Activated CD4-positive, alpha-beta T cell treated with anti-CD3 and anti-CD28 coated beads, Interleukin-2, amount 50 U/mL, for 4 hours (primary cell): Measurements from ENCODE around the gene NSG2.
"Not testable (repeated sequence)": the region's sequence is repeated elsewhere in the genome, so short reads cannot be mapped to it uniquely, and the experiment has no call there.

Experiments
- DNase-seq, 2 experiments: peaks; one replicate each; pipeline ENCODE4 v3.0.0-alpha.2; 2020

The NSG2 gene

GRCh38 chr5:174045470-174046025 is at the start of gene NSG2:
Gene NSG2, plus strand, starts transcription at chr5:174045706. Its CDS starts 1,050 bp downstream, at chr5:174046756.
- DNase-seq = no peak

DNA sequence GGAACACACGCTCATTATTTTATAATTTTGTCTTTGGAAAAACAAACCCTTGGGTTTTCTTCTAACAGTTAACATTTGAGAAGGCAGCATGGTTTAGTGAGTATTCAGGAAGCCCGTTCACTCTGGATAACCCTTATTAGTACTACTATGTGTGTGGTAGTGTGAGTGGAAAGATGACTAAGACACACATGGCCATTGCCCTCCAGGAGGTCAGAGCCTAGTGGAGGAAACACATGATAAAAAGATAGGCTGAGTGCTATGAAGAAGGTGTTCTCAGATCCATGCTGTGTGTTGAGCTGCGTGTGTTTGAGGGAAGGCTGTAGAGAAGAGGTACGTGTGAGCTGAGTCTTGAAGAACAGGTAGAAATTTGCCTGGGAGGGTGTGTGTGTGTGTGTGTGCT is 48.2 kb upstream of the NSG2 start:
- DNase-seq = no peak

DNA sequence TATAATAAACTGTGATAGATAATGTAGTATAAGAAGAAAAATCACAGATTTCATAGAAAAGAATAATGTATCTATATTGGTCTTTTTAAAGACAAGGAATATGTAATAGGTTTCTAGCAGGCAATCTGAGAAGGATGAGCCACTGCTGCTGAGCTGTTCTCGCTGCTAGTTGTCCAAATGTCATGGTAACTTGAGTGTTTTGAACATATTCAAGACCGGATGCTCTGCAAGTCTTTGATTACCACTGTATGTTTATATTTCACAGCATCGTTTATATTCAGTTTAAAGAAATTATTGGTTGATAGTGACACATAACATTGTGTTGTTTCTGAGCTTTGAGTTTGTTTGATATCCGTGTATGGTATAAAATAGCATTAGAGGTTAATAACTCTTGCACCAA is 47.0 kb upstream of the NSG2 start:
- no peak for DNase-seq

DNA sequence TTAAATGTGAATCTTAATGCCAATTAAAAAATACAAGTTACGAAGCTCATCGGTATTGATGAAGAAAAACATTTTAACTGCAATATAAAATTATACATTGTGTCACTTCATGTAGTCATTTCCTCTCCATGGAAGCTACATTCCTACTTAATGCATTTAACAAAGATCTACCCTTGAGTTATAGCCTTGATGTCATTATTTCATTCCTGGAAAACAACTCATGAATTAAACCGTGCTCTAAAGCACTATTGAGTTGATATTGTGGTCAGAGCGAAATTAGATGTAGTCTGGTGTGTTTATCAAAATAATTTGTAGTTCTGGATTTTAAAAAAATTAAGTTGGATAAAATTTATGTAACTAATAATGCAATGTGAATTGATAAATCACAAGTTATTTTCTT is 45.4 kb upstream of the NSG2 start:
- DNase-seq = no peak

DNA sequence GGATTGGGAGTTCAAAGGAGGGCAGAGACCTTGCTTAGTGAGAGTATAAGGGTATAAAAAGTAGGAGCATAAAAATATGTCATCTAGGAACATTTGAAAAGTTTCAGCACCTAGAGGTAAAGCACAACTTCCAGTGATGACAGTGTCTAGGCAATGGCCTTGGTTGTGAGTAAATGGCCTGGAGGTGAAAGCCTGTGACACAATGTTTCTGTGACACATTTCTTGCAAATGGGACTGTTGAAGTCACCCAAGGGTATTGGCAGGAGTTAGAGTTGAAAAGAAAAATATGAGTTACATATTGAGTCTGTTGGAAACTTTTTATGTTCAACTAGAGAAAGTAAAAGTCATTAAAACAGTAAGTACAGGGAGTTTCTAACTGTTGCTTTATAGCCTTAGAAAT is 41.7 kb upstream of the NSG2 start:
- no peak for DNase-seq

DNA sequence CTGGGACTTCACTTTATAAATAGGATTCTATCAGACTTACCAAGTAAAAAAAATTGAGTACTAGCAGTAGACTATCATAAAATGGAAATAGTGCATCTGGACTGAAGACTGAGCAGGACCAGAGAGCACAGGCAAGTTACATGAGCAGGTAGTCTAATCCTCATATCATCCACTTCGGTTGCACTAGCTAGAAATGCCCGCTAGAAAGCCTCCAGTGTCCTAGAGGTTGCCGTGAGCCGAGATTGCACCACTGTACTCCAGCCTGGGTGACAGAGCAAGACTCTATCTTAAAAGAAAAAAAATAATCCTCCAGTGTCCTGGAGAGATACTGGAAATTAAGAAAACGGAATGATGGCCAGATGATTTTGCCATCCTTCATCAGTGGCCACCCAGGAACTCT is 36.6 kb upstream of the NSG2 start:
- DNase-seq = no peak

DNA sequence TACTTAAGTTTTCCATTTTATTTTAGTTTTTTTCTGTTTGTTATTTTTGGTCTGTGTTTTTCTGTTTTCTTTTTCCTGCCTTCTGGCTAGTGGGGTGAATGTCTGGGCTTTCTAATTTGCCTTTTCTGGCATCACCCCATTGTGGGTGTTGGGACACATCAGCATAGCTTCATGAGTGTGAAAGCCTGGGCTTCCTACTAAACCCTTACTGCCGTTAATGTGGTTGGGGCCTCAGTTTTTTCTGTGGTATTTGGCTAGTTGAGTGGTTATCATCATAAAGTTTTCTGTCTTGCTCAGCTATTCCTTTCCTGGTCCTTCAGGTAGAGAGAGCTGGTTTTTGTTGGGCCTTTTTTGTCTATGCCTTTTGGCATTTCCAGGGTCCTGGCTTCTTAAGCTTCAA is 35.1 kb upstream of the NSG2 start:
- DNase-seq = no peak

- DNase-seq = no peak
Measured at GRCh38 chr5:174011441-174011840, 34.1 kb upstream of the NSG2 start.

DNA sequence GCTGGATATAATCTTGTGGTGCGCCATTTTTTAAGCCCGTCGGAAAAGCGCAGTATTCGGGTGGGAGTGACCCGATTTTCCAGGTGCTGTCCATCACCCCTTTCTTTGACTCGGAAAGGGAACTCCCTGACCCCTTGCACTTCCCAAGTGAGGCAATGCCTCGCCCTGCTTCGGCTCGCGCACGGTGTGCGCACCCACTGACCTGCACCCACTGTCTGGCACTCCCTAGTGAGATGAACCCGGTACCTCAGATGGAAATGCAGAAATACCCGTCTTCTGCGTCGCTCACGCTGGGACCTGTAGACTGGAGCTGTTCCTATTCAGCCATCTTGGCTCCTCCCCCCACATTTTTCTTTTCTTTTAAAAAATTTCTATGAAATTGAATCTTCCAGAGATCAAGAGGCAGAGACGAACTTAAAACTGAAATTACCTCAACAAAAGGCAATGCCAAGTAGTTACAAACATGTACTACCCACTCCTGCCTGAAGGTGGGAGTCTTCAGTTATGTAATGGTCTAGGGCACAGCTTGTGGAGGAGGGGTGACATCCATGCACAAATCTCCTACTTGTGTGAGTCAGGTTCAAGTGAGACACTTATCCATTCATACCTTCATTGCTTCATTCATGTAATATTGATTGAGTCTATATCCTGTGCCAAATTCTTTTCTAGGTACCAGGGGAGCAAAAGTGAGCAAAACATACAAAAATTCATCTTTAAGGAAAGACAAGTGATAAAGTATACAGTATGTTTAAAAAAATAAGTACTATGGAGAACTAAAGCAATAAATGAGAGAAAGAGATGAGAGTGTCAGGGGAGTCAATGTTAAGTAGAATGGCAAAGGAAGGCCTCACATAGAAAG is 25.2 kb upstream of the NSG2 start:
- DNase-seq = not testable (repeated sequence)

DNA sequence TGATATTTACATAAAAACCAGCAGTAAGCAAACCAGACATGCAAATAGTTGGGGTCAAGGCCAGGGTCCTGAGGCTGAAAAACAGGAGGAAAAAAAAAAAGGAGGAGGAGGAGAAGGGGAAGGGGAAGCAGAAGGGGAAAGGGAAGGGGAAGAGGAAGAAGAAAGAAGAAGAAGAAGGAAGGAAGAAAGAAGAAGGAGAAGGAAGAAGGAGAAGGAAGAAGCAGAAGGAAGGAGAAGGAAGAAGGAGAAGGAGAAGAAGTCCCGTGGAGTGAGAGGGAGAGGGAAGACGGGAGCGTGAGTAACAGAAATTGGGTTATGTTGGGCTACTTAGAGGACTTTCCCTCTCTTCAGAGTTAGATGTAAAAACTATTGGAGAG is 24.6 kb upstream of the NSG2 start:
- no peak for DNase-seq

DNA sequence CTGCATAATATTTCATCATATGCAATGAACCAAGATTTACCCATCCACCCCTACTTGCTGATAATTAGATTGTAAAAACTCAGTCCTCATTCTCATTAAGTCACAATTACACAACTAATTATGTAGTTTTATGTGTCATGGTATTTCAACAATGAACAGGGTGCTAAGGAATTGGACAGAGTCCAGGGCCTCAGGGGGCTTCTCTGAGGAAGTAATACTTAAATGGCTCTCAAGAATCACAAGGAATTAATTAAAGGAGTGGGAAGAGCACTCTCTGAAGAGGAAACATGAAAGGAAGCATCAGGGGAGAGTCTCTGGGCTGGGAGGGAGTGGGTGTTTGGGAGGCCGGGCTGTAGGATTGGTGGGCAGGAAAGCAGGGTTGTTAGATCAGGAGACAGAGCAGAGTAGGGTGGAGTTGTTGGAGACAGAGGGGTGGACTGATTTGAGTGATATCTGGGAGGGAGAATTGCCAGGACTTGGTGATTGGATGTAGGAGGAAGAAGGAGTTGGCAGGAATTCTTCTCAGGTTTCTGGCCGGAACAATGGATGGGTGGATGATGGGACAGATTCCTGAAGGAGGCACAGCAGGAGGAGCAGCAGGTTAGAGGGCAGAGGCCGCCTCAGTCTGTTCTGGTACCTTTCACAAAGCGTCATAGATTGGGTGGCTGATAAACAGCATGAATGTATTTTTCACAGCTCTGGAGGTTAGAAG is 23.0 kb upstream of the NSG2 start:
- no peak for DNase-seq

DNA sequence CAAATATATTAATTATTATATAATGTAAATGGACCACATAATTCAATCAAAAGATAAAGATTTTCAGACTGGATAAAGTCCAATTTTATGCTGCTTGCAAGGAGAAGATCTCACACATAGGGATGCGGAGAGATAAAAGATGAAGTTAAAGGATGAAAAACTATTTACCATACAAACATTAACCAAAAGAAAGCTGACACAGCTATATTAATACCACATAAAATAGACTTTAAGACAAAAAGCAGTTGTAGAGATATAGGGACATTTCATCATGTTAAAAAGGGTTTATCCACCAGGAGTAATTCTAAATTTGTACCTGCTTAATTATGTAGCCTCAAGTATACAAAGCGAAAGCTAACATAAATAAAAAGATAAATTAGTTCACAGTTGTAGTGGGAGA is 15.2 kb upstream of the NSG2 start:
- no peak for DNase-seq

GRCh38 chr5:174044466-174045254 is 846 bp upstream of the NSG2 start:
- no peak for DNase-seq

DNA sequence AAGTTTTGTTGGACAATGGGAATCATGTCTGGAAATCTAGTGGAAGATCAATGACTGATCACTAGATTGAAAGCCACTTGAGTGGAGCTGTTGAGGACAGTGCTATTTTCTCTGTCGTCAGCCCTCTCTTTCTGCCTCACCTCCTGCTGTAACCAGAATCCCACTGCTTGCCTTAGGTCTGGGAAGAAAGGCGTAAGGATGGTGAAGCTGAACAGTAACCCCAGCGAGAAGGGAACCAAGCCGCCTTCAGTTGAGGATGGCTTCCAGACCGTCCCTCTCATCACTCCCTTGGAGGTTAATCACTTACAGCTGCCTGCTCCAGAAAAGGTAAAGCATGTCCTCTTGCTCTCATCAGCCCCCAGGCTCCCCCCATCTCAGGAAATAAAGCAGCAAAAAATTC is 1.1 kb downstream of the NSG2 start:
- DNase-seq = no peak

DNA sequence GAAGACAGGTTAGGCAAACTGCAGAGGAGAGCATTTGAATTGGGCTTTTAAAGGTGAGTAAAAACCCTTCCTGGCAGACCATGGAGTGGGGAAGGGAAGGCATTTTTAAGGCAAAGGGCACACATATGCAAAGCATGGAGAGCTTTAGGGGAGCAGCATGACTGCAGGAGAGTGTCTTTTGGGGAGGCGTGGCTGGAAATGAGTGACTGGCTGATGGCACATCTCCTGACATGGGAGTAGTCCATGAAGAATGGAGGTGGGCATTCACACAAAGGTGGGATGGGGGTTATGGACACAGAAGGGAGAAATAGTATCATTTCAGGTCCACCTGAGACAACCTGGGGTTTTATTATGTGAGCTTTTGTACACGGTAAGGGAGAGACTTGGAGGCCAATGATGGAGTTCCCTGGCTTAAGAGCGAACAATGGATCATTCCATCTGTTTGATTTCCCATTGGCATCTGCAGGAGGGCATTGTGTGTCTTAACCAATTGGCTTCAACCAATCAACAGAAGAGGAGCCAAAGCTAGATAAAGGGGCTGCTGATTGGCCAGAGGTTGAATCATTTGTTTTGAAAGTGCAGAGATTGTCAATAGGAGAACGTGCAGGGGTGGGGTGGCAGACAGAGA is 2.1 kb downstream of the NSG2 start:
- DNase-seq = no peak

- DNase-seq = no peak
Measured at GRCh38 chr5:174052636-174053035, 7.1 kb downstream of the NSG2 start.

- DNase-seq = no peak
Measured at GRCh38 chr5:174053905-174054304, 8.4 kb downstream of the NSG2 start.

DNA sequence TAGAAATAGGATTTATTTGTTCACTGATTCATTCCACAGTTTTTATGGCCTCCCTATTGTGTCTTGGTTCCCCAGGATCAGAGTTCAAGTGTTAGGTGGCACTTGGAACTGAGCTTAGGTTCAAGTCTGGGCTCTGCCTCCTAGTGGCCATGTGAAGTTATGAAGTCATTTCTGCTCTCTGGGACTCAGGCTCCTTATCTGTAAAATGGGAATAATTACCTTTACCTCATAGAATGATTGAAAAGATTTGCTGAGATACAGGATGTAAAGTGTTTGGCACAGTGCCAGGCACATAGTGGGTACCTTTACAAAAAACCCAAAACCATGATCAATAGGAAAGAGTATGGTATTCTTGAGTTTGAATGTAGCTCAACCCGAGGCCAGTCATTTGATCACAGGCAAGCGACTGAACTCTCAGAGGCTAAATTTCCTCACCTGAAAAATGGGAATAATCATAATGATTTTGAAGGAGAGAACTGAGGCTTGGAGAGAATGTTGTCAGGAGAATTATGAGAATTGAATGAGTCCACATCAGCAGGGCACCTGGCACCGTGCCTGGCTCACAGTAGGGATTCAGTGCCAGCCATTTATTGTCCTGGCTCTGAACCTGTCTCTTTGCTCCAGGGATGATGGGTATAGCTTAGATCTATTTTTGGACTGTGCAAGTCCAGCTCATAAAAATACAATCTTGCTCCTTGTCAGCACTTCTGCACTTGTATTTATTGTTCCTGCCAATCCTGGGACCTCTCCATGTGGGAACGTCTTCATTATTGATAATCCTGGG is 10.8 kb downstream of the NSG2 start:
- DNase-seq = no peak

- DNase-seq = no peak
Measured at GRCh38 chr5:174057206-174057605, 11.7 kb downstream of the NSG2 start.

DNA sequence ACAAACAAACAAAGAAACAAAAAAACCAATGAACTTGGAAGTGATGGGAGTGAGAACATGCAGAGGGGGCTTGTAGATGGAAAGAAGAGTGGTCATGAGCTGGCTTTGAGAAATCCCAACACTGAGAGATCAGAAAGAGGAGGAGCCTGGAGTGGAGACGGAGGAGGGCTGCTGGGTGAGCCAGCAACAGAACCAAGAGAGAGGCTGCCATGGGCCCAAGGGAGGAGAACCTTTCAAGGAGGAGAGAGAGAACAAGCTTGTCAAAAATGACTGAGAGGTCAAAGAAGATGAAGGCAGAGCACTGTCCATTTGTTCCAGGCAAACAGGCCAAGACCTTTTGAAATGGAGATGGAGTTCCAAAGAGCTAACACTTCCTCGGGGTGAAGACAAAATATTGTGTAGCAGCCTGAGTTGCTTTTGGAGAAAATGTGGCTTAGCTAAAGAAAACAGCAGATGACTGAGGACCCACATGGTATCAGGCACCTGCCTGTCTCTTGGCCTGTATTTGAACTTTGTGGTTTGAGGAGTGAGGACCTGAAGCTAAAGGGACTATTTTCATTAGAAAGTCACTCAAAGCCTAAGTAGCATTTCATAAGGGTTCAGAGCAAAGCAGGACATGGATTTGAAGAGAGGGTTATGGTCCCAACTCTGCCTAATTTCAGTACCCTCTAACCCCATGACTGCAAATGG is 13.1 kb downstream of the NSG2 start:
- DNase-seq = no peak

DNA sequence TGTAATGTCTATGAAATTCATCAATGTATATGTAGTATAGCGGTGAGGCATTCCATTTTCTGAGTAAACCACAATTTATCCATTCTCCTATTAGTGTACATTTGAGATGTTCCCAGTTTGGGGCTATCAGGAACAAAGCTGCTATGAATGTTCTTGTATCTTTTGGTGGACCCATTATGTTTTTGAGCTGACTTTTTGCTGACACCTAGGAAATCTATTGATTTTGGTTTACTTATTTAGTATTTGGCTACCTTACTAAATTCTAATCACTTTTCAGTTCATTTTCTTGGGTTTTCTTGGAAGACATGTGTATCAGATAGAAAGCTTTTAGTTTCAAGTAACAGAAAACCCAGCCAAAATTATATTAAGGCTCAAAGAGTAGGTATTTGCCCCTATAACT is 13.7 kb downstream of the NSG2 start:
- DNase-seq = no peak
